HepG2 (cell line): Measurements from ENCODE around the gene JSRP1. TPM values are rescaled to one million over a fixed set of nuclear protein-coding genes. Genes with fewer than 3 reads are reported as not detected.

Experiments used
- ARHGAP35 ChIP-seq: sonication (generic); formaldehyde crosslinking; IDR thresholded peaks from 2 replicates; pipeline ENCODE4 v1.9.0; 2022; ENCODE audit warnings: mild to moderate bottlenecking, inconsistent platforms, moderate library complexity, missing genetic modification reagents, borderline replicate concordance
- ATF5 ChIP-seq: sonication (generic); formaldehyde crosslinking; IDR thresholded peaks from 2 replicates; pipeline ENCODE4 v1.4.0; 2020; ENCODE audit warnings: mild to moderate bottlenecking, low read depth, missing genetic modification reagents
- DRAP1 ChIP-seq: IDR thresholded peaks from 2 replicates; pipeline ENCODE4 v1.6.1; 2016; ENCODE audit warnings: missing genetic modification reagents, missing compliant biosample characterization
- FOXA1 ChIP-seq, 2 experiments: fragments of 450-650 bp in 1 of 2; sonication (generic) in 1 of 2; formaldehyde crosslinking in 1 of 2; IDR thresholded peaks; 2 replicates each; pipeline versions ENCODE4 v1.4.0 to v1.6.1; 2016 to 2020; ENCODE audit warnings: missing genetic modification reagents in 1 of 2
- FOXP4 ChIP-seq: sonication (generic); formaldehyde crosslinking; IDR thresholded peaks from 2 replicates; pipeline ENCODE4 v1.4.0; 2020; ENCODE audit warnings: missing genetic modification reagents
- HIVEP1 ChIP-seq: sonication (generic); formaldehyde crosslinking; IDR thresholded peaks from 2 replicates; pipeline ENCODE4 v1.4.0; 2020; ENCODE audit warnings: mild to moderate bottlenecking, missing genetic modification reagents
- JARID2 ChIP-seq: sonication (generic); formaldehyde crosslinking; IDR thresholded peaks from 2 replicates; pipeline ENCODE4 v1.8.1; 2023; ENCODE audit warnings: missing genetic modification reagents, inconsistent platforms; ENCODE audit not compliant: insufficient replicate concordance
- KDM3A ChIP-seq: IDR thresholded peaks from 2 replicates; pipeline ENCODE4 v1.6.1; 2018; ENCODE audit warnings: low read depth, missing compliant biosample characterization
- MAX ChIP-seq: IDR thresholded peaks from 2 replicates; pipeline ENCODE4 v1.6.1; 2012; ENCODE audit warnings: inconsistent platforms
- MTF1 ChIP-seq: sonication (generic); formaldehyde crosslinking; IDR thresholded peaks from 2 replicates; pipeline ENCODE4 v1.5.0; 2020; ENCODE audit warnings: missing genetic modification reagents
- PLSCR1 ChIP-seq: sonication (generic); formaldehyde crosslinking; IDR thresholded peaks from 2 replicates; pipeline ENCODE4 v1.5.0; 2020; ENCODE audit warnings: missing genetic modification reagents, mild to moderate bottlenecking, borderline replicate concordance
- RBM39 ChIP-seq: fragments of 200-400 bp; formaldehyde crosslinking; IDR thresholded peaks from one replicate; pipeline ENCODE4 v1.6.1; 2018; ENCODE audit warnings: antibody characterized with exemption, mild to moderate bottlenecking, low read depth, low read length; ENCODE audit not compliant: poor library complexity, severe bottlenecking
- SMYD3 ChIP-seq: sonication (generic); formaldehyde crosslinking; IDR thresholded peaks from 2 replicates; pipeline ENCODE4 v1.8.1; 2023; ENCODE audit warnings: mild to moderate bottlenecking, missing genetic modification reagents
- TCF7 ChIP-seq: sonication (generic); IDR thresholded peaks from 2 replicates; pipeline ENCODE4 v1.6.1; 2016; ENCODE audit warnings: antibody characterized with exemption, low read depth
- ZBTB7B ChIP-seq: sonication (generic); formaldehyde crosslinking; IDR thresholded peaks from 2 replicates; pipeline ENCODE4 v1.4.0; 2020; ENCODE audit warnings: missing genetic modification reagents
- ZNF143 ChIP-seq: sonication (generic); formaldehyde crosslinking; IDR thresholded peaks from 2 replicates; pipeline ENCODE4 v1.4.0; 2020; ENCODE audit warnings: missing genetic modification reagents
- ZNF17 ChIP-seq: sonication (generic); formaldehyde crosslinking; IDR thresholded peaks from 2 replicates; pipeline ENCODE4 v1.5.0; 2020; ENCODE audit warnings: mild to moderate bottlenecking, missing genetic modification reagents
- ZNF180 ChIP-seq: sonication (generic); formaldehyde crosslinking; IDR thresholded peaks from 2 replicates; pipeline ENCODE4 v1.4.0; 2020; ENCODE audit warnings: low read depth, missing genetic modification reagents, borderline replicate concordance
- ZNF441 ChIP-seq: sonication (generic); formaldehyde crosslinking; IDR thresholded peaks from 2 replicates; pipeline ENCODE4 v1.7.0; 2021; ENCODE audit warnings: missing genetic modification reagents, borderline replicate concordance
- ZNF570 ChIP-seq: sonication (generic); formaldehyde crosslinking; IDR thresholded peaks from 2 replicates; pipeline ENCODE4 v1.4.0; 2020; ENCODE audit warnings: mild to moderate bottlenecking, missing genetic modification reagents, borderline replicate concordance
- ZNF629 ChIP-seq: sonication (generic); formaldehyde crosslinking; conservative IDR thresholded peaks from 2 replicates; pipeline ENCODE4 v1.5.0; 2020; ENCODE audit warnings: missing genetic modification reagents
- ZNF704 ChIP-seq: sonication (generic); formaldehyde crosslinking; IDR thresholded peaks from 2 replicates; pipeline ENCODE4 v1.8.1; 2023; ENCODE audit warnings: mild to moderate bottlenecking, inconsistent platforms, moderate library complexity, missing genetic modification reagents, borderline replicate concordance
- ZNF746 ChIP-seq: sonication (generic); formaldehyde crosslinking; IDR thresholded peaks from 2 replicates; pipeline ENCODE4 v1.8.0; 2022; ENCODE audit warnings: mild to moderate bottlenecking, missing genetic modification reagents
- polyA plus RNA-seq, 8 experiments: library from polyadenylated mRNA; depleted of rRNA in 3 of 8; stranded (reverse) in 7 of 8; unstranded in 1 of 8; fragments of >200 nt; fragmentation: Illumina TruSeq in 4 of 8; extraction: Trizol in 4 of 8; gene quantifications; 2 replicates each; pipeline versions ENCODE4 v1.2.1 to v1.2.3, GENCODE V29; 2011 to 2016; ENCODE audit warnings: low read depth in 4 of 8, missing spikeins in 1 of 8, mixed read lengths in 1 of 8; ENCODE audit not compliant: insufficient read depth in 1 of 8
- total RNA-seq, 5 experiments: library from RNA; depleted of rRNA; stranded (reverse); fragments of >200 nt; fragmentation: Illumina TruSeq; extraction: Trizol; gene quantifications; 2 replicates each; pipeline ENCODE4 v1.2.3, GENCODE V29; 2016; ENCODE audit warnings: low read depth in 1 of 5

The JSRP1 gene
- total and polyA plus RNA-seq, 2 of the 13 experiments (the other 11 are each of a cell fraction or from before 2014, with no cell fraction given) = 0.16 to 0.38 TPM

- TF ChIP-seq ZNF570 (CRISPR knock-in tag) (0 out of 2 replicates have a peak, but pooled peaks have one; percentile 80), HIVEP1 (CRISPR knock-in tag) (no peak; the same call in none of the 2 replicates), FOXP4 (CRISPR knock-in tag) (peak; percentile 62), ARHGAP35 (CRISPR knock-in tag) (0 out of 2 replicates have a peak, but pooled peaks have one; percentile 80), ZNF746 (CRISPR knock-in tag) (0 out of 2 replicates have a peak, but pooled peaks have one; percentile 74), ZNF704 (CRISPR knock-in tag) (peak; percentile 96), JARID2 (CRISPR knock-in tag) (no peak), ZNF441 (CRISPR knock-in tag) (peak; percentile 88), ZNF17 (CRISPR knock-in tag) (no peak), ZNF629 (CRISPR knock-in tag) (peak; percentile 40; the same call in 1 of the 2 replicates), SMYD3 (CRISPR knock-in tag) (0 out of 2 replicates have a peak, but pooled peaks have one; percentile 42), TCF7 (no peak), ZNF143 (CRISPR knock-in tag) (0 out of 2 replicates have a peak, but pooled peaks have one; percentile 36), ZNF180 (CRISPR knock-in tag) (no peak), PLSCR1 (CRISPR knock-in tag) (0 out of 2 replicates have a peak, but pooled peaks have one; percentile 71), ATF5 (peak; percentile 93; the same call in 1 of the 2 replicates), MAX (peak; percentile 98), DRAP1 (0 out of 2 replicates have a peak, but pooled peaks have one; percentile 18), FOXA1 (IDR thresholded peaks at IDR 0.05) (no peak), FOXA1 (CRISPR knock-in tag; IDR thresholded peaks at IDR 0.05) (peak; percentile 32; the same call in 1 of the 2 replicates), RBM39 (no peak), MTF1 (CRISPR knock-in tag) (peak; percentile 81), ZBTB7B (CRISPR knock-in tag) (peak; percentile 81), KDM3A (CRISPR knock-in tag) (no peak)
Measured at GRCh38 chr19:2212861-2213711, 43.1 kb downstream of the JSRP1 start (continued).
